GM23338 (cell line): ENCODE data around the gene PRDM5.

Source experiments
- CREB1 ChIP-seq: fragments of 250-450 bp; sonication (Bioruptor Pico); IDR thresholded peaks from 2 replicates; pipeline ENCODE4 v1.5.0; 2020; ENCODE audit warnings: low read depth, mild to moderate bottlenecking, moderate library complexity
- EZH2 ChIP-seq: fragments of 200-600 bp; sonication (generic); IDR thresholded peaks from one replicate; pipeline ENCODE4 v1.8.0; 2017; ENCODE audit warnings: antibody characterized with exemption, mild to moderate bottlenecking, low read depth; ENCODE audit not compliant: unreplicated experiment
- EZH2phosphoT487 ChIP-seq: fragments of 200-600 bp; sonication (generic); IDR thresholded peaks from one replicate; pipeline ENCODE4 v1.8.1; 2018; ENCODE audit warnings: antibody characterized with exemption; ENCODE audit not compliant: unreplicated experiment
- JUNB ChIP-seq: IDR thresholded peaks from one replicate; pipeline ENCODE4 v1.6.1; 2016; ENCODE audit warnings: antibody characterized with exemption; ENCODE audit not compliant: unreplicated experiment
- POLR2AphosphoS5 ChIP-seq: IDR thresholded peaks from 2 replicates; pipeline ENCODE4 v1.6.1; 2016; ENCODE audit warnings: antibody characterized with exemption, low read depth
- REST ChIP-seq: IDR thresholded peaks from one replicate; pipeline ENCODE4 v1.6.1; 2018; ENCODE audit warnings: antibody characterized with exemption; ENCODE audit not compliant: unreplicated experiment
- STAT1 ChIP-seq: IDR thresholded peaks from one replicate; pipeline ENCODE4 v1.6.1; 2016; ENCODE audit warnings: antibody characterized with exemption; ENCODE audit not compliant: unreplicated experiment
- TF ChIP-seq, protein P1 (sequence below), 2 experiments: fragments of 200-600 bp in 1 of 2; sonication (generic) in 1 of 2; conservative IDR thresholded peaks; 2 replicates each; pipeline versions ENCODE4 v1.5.1 to v1.6.1; 2016 to 2017; ENCODE audit warnings: antibody characterized with exemption in 2 of 2, low read depth in 2 of 2, mild to moderate bottlenecking in 2 of 2, moderate library complexity in 1 of 2

DNA sequence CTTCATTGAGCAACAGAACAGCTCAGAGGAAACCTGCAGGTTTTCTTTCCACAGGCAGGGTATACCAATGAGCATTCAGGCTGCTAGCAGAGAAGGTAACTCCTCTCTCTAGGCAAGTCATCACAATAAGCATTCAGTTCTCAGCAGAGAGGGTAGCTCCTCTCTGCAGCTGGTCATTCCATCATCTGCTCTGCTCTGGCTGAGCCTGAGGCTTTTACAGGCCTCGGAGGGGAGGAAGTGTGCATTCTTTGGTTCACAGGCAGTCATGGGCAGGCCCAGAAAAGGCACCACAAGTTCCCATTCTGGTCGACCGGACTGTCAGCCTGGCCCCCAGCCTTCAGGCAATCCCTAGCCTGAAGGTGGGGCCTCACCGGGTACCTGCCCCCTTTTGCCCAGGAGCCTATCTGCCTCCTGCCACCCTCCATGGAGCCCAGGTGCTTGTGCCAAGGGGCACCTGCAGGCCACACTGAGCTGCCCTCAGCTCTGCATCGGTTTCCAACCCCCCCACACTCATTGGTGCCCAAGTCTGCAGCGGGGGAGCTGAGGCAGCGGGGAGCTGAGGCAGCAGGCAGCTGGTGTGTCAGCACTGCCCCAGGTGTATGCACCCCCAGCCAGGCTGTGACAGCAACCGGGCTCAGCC lies 83.1 kb downstream of the PRDM5 start:
- TF ChIP-seq EZH2 = no peak
- TF ChIP-seq, protein P1, sequence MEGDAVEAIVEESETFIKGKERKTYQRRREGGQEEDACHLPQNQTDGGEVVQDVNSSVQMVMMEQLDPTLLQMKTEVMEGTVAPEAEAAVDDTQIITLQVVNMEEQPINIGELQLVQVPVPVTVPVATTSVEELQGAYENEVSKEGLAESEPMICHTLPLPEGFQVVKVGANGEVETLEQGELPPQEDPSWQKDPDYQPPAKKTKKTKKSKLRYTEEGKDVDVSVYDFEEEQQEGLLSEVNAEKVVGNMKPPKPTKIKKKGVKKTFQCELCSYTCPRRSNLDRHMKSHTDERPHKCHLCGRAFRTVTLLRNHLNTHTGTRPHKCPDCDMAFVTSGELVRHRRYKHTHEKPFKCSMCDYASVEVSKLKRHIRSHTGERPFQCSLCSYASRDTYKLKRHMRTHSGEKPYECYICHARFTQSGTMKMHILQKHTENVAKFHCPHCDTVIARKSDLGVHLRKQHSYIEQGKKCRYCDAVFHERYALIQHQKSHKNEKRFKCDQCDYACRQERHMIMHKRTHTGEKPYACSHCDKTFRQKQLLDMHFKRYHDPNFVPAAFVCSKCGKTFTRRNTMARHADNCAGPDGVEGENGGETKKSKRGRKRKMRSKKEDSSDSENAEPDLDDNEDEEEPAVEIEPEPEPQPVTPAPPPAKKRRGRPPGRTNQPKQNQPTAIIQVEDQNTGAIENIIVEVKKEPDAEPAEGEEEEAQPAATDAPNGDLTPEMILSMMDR (conservative IDR thresholded peaks at IDR 0.05; ENCODE audit: low read depth in 2 of 2) = no peak
- no peak for TF ChIP-seq REST
- no peak for TF ChIP-seq POLR2AphosphoS5
- no peak for TF ChIP-seq CREB1 (CRISPR knock-in tag)
- no peak for TF ChIP-seq EZH2phosphoT487
- TF ChIP-seq JUNB = no peak
- no peak for TF ChIP-seq STAT1
